H1 (cell line): Measurements from ENCODE around the gene TLCD3B. TPM values are rescaled to one million over a fixed set of nuclear protein-coding genes. Genes with fewer than 3 reads are reported as not detected.

ENCODE experiments used
- CTCF ChIA-PET: fragments of 300-600 bp; sonication (Branson Sonifier 250); formaldehyde crosslinking; loops from one replicate; lab custom pipeline; 2021; ENCODE audit not compliant: partially characterized antibody; lab: Charles Lee
- POLR2A ChIA-PET: fragments of 300-600 bp; sonication (Branson Sonifier 250); formaldehyde crosslinking; loops from one replicate; lab custom pipeline; 2021; ENCODE audit warnings: inconsistent platforms; ENCODE audit not compliant: partially characterized antibody; lab: Charles Lee
- DNase-seq, 2 experiments: peaks; one replicate each; pipeline versions ENCODE4 v3.0.0 to v3.0.0-alpha.2; 2010 to 2022; ENCODE audit warnings: low spot score in 2 of 2, low read depth in 1 of 2, mixed read lengths in 1 of 2
- FAIRE-seq: peaks from 2 replicates; lab custom pipeline; 2011; peaks lifted over from hg19 to GRCh38; lab: Jason Lieb, UNC
- H2AFZ ChIP-seq: 2 replicates; pipeline ENCODE4 v1.8.1; 2012; ENCODE audit warnings: low read length, inconsistent platforms
- H2AK5ac ChIP-seq: 2 replicates; pipeline ENCODE4 v1.6.1; 2013; ENCODE audit warnings: low read depth, low read length
- H2BK120ac ChIP-seq: replicated peaks from 2 replicates; pipeline ENCODE3; 2013; ENCODE audit warnings: low read depth, low read length, inconsistent platforms
- H2BK12ac ChIP-seq: 2 replicates; pipeline ENCODE4 v1.6.1; 2013; ENCODE audit warnings: low read depth, low read length
- H2BK15ac ChIP-seq: 2 replicates; pipeline ENCODE4 v1.6.1; 2013; ENCODE audit warnings: low read length
- H2BK20ac ChIP-seq: 2 replicates; pipeline ENCODE4 v1.6.1; 2013; ENCODE audit warnings: low read length
- H2BK5ac ChIP-seq: 2 replicates; pipeline ENCODE4 v1.6.1; 2013; ENCODE audit warnings: low read depth, low read length
- H3K14ac ChIP-seq: 2 replicates; pipeline ENCODE4 v1.6.1; 2013; ENCODE audit warnings: inconsistent platforms; ENCODE audit not compliant: insufficient read length
- H3K18ac ChIP-seq: 2 replicates; pipeline ENCODE4 v1.6.1; 2013; ENCODE audit warnings: low read length; ENCODE audit errors: extremely low read depth
- H3K23ac ChIP-seq: 2 replicates; pipeline ENCODE4 v1.6.1; 2013; ENCODE audit warnings: inconsistent platforms; ENCODE audit not compliant: insufficient read length
- H3K23me2 ChIP-seq: 2 replicates; pipeline ENCODE4 v1.6.1; 2013; ENCODE audit warnings: low read depth, low read length
- H3K27ac ChIP-seq: 2 replicates; pipeline ENCODE4 v1.6.1; 2011; ENCODE audit warnings: low read depth, low read length, inconsistent platforms
- H3K27me3 ChIP-seq, 4 experiments: replicated peaks in 1 of 4; 1 replicate in 1 of 4; 2 replicates in 3 of 4; pipeline versions ENCODE4 v1.6.1 to v1.8.1; 2011 to 2013; ENCODE audit warnings: low read length in 3 of 4, mild to moderate bottlenecking in 3 of 4, inconsistent platforms in 2 of 4, mixed read lengths in 2 of 4, moderate library complexity in 1 of 4; ENCODE audit not compliant: control insufficient read depth in 3 of 4, insufficient read depth in 3 of 4; ENCODE audit errors: extremely low read depth in 1 of 4
- H3K36me3 ChIP-seq, 4 experiments: 2 replicates each; pipeline versions ENCODE4 v1.6.1 to v1.8.1; 2011 to 2013; ENCODE audit warnings: mild to moderate bottlenecking in 4 of 4, low read length in 3 of 4, moderate library complexity in 2 of 4, control low read depth in 1 of 4, inconsistent platforms in 1 of 4; ENCODE audit not compliant: insufficient read depth in 4 of 4, control insufficient read depth in 2 of 4
- H3K4ac ChIP-seq: replicated peaks from 2 replicates; pipeline ENCODE3; 2013; ENCODE audit warnings: low read length, low read depth, mixed read lengths, inconsistent platforms; ENCODE audit not compliant: insufficient read length
- H3K4me1 ChIP-seq, 4 experiments: replicated peaks in 1 of 4; 1 replicate in 1 of 4; 2 replicates in 3 of 4; pipeline versions ENCODE4 v1.6.1 to v1.8.1; 2011 to 2013; ENCODE audit warnings: low read length in 3 of 4, inconsistent platforms in 2 of 4, mixed read lengths in 1 of 4; ENCODE audit not compliant: insufficient read depth in 4 of 4, control insufficient read depth in 3 of 4
- H3K4me2 ChIP-seq, 2 experiments: 2 replicates each; pipeline versions ENCODE4 v1.6.1 to v1.8.1; 2011 to 2013; ENCODE audit warnings: low read depth in 2 of 2, low read length in 2 of 2, control low read depth in 1 of 2, inconsistent platforms in 1 of 2, mild to moderate bottlenecking in 1 of 2; ENCODE audit not compliant: insufficient read depth in 1 of 2
- H3K4me3 ChIP-seq, 4 experiments: fragments of 200-600, 300-600 bp in 1 of 4; sonication (generic), shearing (Covaris generic), sonication (Bioruptor Twin) in 1 of 4; 2 replicates each; pipeline versions ENCODE4 v1.5.1 to v1.8.1; 2011 to 2016; ENCODE audit warnings: low read length in 4 of 4, low read depth in 3 of 4, control low read depth in 2 of 4, inconsistent platforms in 2 of 4, mild to moderate bottlenecking in 2 of 4, mixed read lengths in 1 of 4, moderate library complexity in 1 of 4; ENCODE audit not compliant: insufficient read depth in 2 of 4; ENCODE audit errors: extremely low read depth in 1 of 4
- H3K56ac ChIP-seq: replicated peaks from 2 replicates; pipeline ENCODE3; 2013; ENCODE audit warnings: low read depth, mild to moderate bottlenecking, mixed read lengths, low read length, inconsistent platforms; ENCODE audit not compliant: insufficient read length
- H3K79me1 ChIP-seq: 2 replicates; pipeline ENCODE4 v1.6.1; 2013; ENCODE audit warnings: low read depth, low read length, control low read depth
- H3K79me2 ChIP-seq, 2 experiments: 2 replicates each; pipeline versions ENCODE4 v1.6.1 to v1.8.1; 2012 to 2013; ENCODE audit warnings: low read length in 2 of 2, mild to moderate bottlenecking in 2 of 2, inconsistent platforms in 1 of 2; ENCODE audit not compliant: insufficient read depth in 2 of 2, control insufficient read depth in 1 of 2
- H3K9ac ChIP-seq, 4 experiments: replicated peaks in 1 of 4; 1 replicate in 1 of 4; 2 replicates in 3 of 4; pipeline versions ENCODE4 v1.6.1 to v1.8.1; 2011 to 2013; ENCODE audit warnings: low read depth in 3 of 4, low read length in 3 of 4, control low read depth in 2 of 4, mild to moderate bottlenecking in 2 of 4, moderate library complexity in 2 of 4, inconsistent platforms in 1 of 4; ENCODE audit errors: extremely low read depth in 1 of 4
- H3K9me3 ChIP-seq, 2 experiments: 2 replicates each; pipeline versions ENCODE4 v1.6.1 to v1.8.1; 2012 to 2013; ENCODE audit warnings: mild to moderate bottlenecking in 2 of 2, moderate library complexity in 2 of 2, control low read depth in 1 of 2, inconsistent platforms in 1 of 2, low read depth in 1 of 2, low read length in 1 of 2, mixed read lengths in 1 of 2; ENCODE audit not compliant: insufficient read depth in 2 of 2
- H4K20me1 ChIP-seq, 2 experiments: replicated peaks in 1 of 2; 2 replicates each; pipeline versions ENCODE3 to v1.8.1; 2011 to 2013; ENCODE audit warnings: inconsistent platforms in 2 of 2, low read length in 2 of 2, mild to moderate bottlenecking in 1 of 2; ENCODE audit not compliant: insufficient read depth in 2 of 2, control insufficient read depth in 1 of 2
- H4K5ac ChIP-seq: 2 replicates; pipeline ENCODE4 v1.6.1; 2013; ENCODE audit warnings: low read length, low read depth, mixed read lengths, inconsistent platforms; ENCODE audit not compliant: insufficient read length
- H4K8ac ChIP-seq: 2 replicates; pipeline ENCODE4 v1.8.0; 2013; ENCODE audit warnings: mild to moderate bottlenecking, moderate library complexity, low read length, inconsistent platforms; ENCODE audit not compliant: insufficient read depth; ENCODE audit errors: extremely low read depth
- H4K91ac ChIP-seq: replicated peaks from 2 replicates; pipeline ENCODE3; 2013; ENCODE audit warnings: low read length, mixed read lengths, inconsistent platforms; ENCODE audit not compliant: insufficient read length
- ATF2 ChIP-seq: IDR thresholded peaks from 2 replicates; pipeline ENCODE4 v1.6.1; 2012; ENCODE audit warnings: low read length, inconsistent platforms
- EGR1 ChIP-seq: IDR thresholded peaks from 2 replicates; pipeline ENCODE4 v1.6.1; 2011; ENCODE audit warnings: low read depth, low read length, borderline replicate concordance
- SIRT6 ChIP-seq: IDR thresholded peaks from one replicate; pipeline ENCODE4 v1.7.1; 2012; ENCODE audit warnings: low read length, inconsistent platforms
- WGBS, 2 experiments: shearing (Covaris generic) in 1 of 2; methylation state at CpG; one replicate each; pipeline versions ENCODE4 v1.1.6 to v1.1.7; 2013 to 2015; ENCODE audit warnings: low lambda C conversion rate in 2 of 2, mixed read lengths in 2 of 2, inconsistent platforms in 1 of 2, low coverage in 1 of 2, missing lambda C conversion rate in 1 of 2; ENCODE audit not compliant: insufficient replicate concordance in 2 of 2, insufficient coverage in 1 of 2, insufficient read length in 1 of 2; ENCODE audit errors: extremely low coverage in 1 of 2, missing lambda C conversion rate in 1 of 2; 5-methylcytosine and 5-hydroxymethylcytosine counted together
- polyA plus RNA-seq, 7 experiments: library from polyadenylated mRNA; depleted of rRNA in 3 of 7; stranded (reverse) in 5 of 7; unstranded in 2 of 7; fragments of >200 nt in 5 of 7; fragments of 200-250 nt in 2 of 7; gene quantifications; 1 replicate in 5 of 7; 2 replicates in 1 of 7; 4 replicates in 1 of 7; pipeline versions ENCODE4 v1.2.1 to v1.2.3, GENCODE V29; 2011 to 2013; ENCODE audit warnings: missing spikeins in 2 of 7, mixed read lengths in 2 of 7
- total RNA-seq: library from RNA; stranded (reverse); fragmentation: NEBNext Ultra II Directional; extraction: Animal tissue kit (Norgen Biotek cat#: 25700); gene quantifications from 2 replicates; pipeline ENCODE4 v1.2.1, GENCODE V29; 2021

The TLCD3B gene
- total and polyA plus RNA-seq, 2 of the 8 experiments (the other 6 are each of a cell fraction or from before 2014, with no cell fraction given) = 15.2 to 26.9 TPM

GRCh38 chr16:30077656-30078055 is 46.6 kb upstream of the TLCD3B start:
- Histone ChIP-seq H3K23me2 (peaks cover 7% of the 10 kb centered on the region; the same call in 1 of the 2 replicates), H2BK12ac (no peak overlapping the region), H4K8ac (no peak overlapping the region), H3K4me3 (no peak overlapping the region), H3K27me3 (no peaks in the 10 kb centered on the region), H4K20me1 (peaks cover 12 to 28% of the 10 kb centered on the region in 2 experiments), H4K91ac (no peak overlapping the region), H3K79me1 (peaks cover 12% of the 10 kb centered on the region), H4K5ac (no peak overlapping the region), H3K4ac (no peak overlapping the region), H3K18ac (no peak overlapping the region), H2AFZ (no peak overlapping the region), H3K4me2 (no peak overlapping the region; a peak in 1 of 4 replicates), H3K4me1 (peaks cover 0 to 7% (median 1%) of the 10 kb centered on the region in 4 experiments; a peak in 2 of 7 replicates), H2BK20ac (no peak overlapping the region), H2BK5ac (no peak overlapping the region), H3K9me3 (no peaks in the 10 kb centered on the region), H3K79me2 (peaks cover 11 to 35% of the 10 kb centered on the region in 2 experiments), H3K23ac (no peak overlapping the region), H3K9ac (peak overlapping the region in 1 of 4 experiments; percentile 48; a peak in 2 of 7 replicates), H3K36me3 (peaks cover 12 to 35% (median 19%) of the 10 kb centered on the region in 4 experiments; a peak in 5 of 8 replicates), H2BK15ac (no peak overlapping the region), H3K14ac (no peak overlapping the region), H3K56ac (no peak overlapping the region), H2BK120ac (no peak overlapping the region), H3K27ac (no peak overlapping the region), H2AK5ac (no peak overlapping the region)
- FAIRE-seq = no peak
- 90% methylated on average over 6 of the region's 6 CpGs; no CpG with 5 or more reads in 1 of the 2 experiments for WGBS, 2 experiments
- TF ChIP-seq ATF2 (no peak), SIRT6 (no peak), EGR1 (no peak)
- DNase-seq = no peak
- ChIA-PET POLR2A (interaction anchor here (0.6 to 21.2 kb wide), 3 partner anchors 9 to 72 kb away, joined by 3 to 353 read pairs (median 151); partner anchors contain the start of genes ALDOA, TBX6 and YPEL3), CTCF (interaction anchor here (1.2 to 5.9 kb wide), 4 partner anchors 11 to 34 kb away, joined by 3 to 46 read pairs (median 7); partner anchors contain the start of gene TBX6)
